Activated CD4-positive, alpha-beta T cell treated with anti-CD3 and anti-CD28 coated beads, Interleukin-2, amount 10 ng/mL, durations not matched to agents 24 days and 14 days (primary cell): ENCODE data around the gene MAU2. TPM values are rescaled to one million over a fixed set of nuclear protein-coding genes. Genes with fewer than 3 reads are reported as not detected.
"Not testable (repeated sequence)": the region's sequence is repeated elsewhere in the genome, so short reads cannot be mapped to it uniquely, and the experiment has no call there.

Experiments
- DNase-seq: peaks from one replicate; pipeline ENCODE4 v3.0.0; 2022
- H3K27ac Mint-ChIP-seq: one replicate; pipeline ENCODE4 v1.8.0; 2022; ENCODE audit warnings: mild to moderate bottlenecking, mixed read lengths
- H3K27me3 Mint-ChIP-seq: one replicate; pipeline ENCODE4 v1.8.0; 2022; ENCODE audit warnings: mixed read lengths
- H3K36me3 Mint-ChIP-seq: one replicate; pipeline ENCODE4 v1.8.0; 2022; ENCODE audit warnings: low read depth, mild to moderate bottlenecking, mixed read lengths
- H3K4me1 Mint-ChIP-seq: one replicate; pipeline ENCODE4 v1.8.0; 2021; ENCODE audit warnings: mixed read lengths
- H3K4me3 Mint-ChIP-seq: one replicate; pipeline ENCODE4 v1.8.0; 2022; ENCODE audit warnings: mild to moderate bottlenecking, moderate library complexity, mixed read lengths
- H3K9me3 Mint-ChIP-seq: one replicate; pipeline ENCODE4 v1.8.0; 2021; ENCODE audit warnings: mixed read lengths
- intact Hi-C: fragments of 100-400 bp; cut with micrococcal nuclease; formaldehyde crosslinking; loops from one replicate; pipeline ENCODE4 v1.15.1; 2023
- total RNA-seq: library from RNA; stranded (reverse); gene quantifications from 2 replicates; pipeline ENCODE4 v1.2.3, GENCODE V29; 2022

The MAU2 gene
- total RNA-seq, 1 donor from 2014 or later: 73.0 TPM

DNA sequence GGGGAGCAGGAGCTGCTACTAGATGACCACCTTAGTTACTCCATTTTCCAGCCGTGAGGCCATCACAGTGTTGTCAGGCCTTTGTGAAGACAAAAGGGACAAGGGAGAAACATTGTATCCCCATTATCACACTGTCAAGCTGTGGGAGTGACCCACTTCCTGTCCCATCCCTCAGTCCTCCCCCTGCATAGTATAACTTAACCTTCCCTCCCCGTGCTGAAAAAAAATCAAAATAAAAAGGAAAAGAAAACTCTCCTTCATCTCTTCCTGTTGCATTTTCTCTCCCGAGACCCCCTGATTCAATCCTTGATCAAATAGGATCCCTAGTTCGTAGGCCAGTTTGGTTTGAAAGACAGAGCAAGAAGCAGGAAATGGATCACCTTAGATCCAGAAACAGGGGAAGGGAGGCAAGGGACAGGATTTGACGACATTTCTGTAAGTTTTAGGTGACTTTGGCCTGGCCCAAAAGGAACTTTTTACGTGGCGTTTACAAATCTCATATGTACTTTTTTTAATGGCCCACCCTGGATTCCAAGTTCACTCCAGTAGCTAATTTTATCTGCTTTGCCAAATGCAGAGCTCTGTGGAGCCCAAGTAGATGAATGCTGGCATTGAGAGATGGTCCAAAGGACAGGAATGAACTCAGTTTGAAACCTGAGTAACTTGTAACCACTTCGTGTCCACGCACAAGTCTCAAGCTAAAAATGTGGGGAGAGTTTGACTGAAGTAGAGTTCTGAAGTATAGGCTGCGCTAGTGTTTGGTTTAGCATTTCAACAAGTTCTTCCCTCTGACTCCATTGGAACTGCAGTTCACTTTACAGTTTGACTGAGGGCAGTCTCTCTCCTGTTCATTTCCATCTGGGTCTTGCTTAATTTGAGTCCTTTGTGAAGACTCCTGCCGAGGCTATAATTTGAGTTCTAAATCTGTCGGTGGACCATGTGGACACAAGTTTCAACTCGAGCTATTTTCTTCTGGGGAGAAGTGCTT is 68.2 kb downstream of the MAU2 start:
- intact Hi-C loops: no loop called here
- peak overlapping the region; percentile 94 for H3K4me3 Mint-ChIP-seq
- DNase-seq: no peak
- H3K27ac Mint-ChIP-seq: peak overlapping the region; percentile 81
- H3K9me3 Mint-ChIP-seq: no peaks in the 10 kb centered on the region
- no peaks in the 10 kb centered on the region for H3K27me3 Mint-ChIP-seq
- H3K4me1 Mint-ChIP-seq: peaks cover 47% of the 10 kb centered on the region
- H3K36me3 Mint-ChIP-seq: peaks cover 12% of the 10 kb centered on the region

DNA sequence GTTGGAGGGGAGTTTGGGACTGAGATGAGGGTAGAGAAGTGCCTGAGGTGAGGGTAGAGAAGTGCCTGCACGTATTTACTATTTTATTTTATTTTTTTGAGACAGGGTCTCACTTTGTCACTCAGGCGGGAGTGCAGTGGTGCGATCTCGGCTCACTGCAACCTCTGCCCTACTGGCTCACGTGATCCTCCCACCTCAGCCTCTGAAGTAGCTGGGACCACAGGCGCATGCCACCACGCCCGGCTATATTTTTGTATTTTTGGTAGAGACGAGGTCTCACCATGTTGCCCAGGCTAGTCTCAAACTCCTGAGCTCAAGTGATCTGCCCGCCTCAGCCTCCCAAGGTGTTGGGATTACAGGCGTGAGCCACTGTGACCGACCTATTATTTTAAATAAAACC is 69.1 kb downstream of the MAU2 start:
- DNase-seq, intact Hi-C loops, H3K27me3 Mint-ChIP-seq, H3K4me3 Mint-ChIP-seq, H3K9me3 Mint-ChIP-seq, H3K27ac Mint-ChIP-seq: not testable (repeated sequence)
- Mint-ChIP-seq H3K4me1 (peaks cover 52% of the 10 kb centered on the region), H3K36me3 (peaks cover 12% of the 10 kb centered on the region)

DNA sequence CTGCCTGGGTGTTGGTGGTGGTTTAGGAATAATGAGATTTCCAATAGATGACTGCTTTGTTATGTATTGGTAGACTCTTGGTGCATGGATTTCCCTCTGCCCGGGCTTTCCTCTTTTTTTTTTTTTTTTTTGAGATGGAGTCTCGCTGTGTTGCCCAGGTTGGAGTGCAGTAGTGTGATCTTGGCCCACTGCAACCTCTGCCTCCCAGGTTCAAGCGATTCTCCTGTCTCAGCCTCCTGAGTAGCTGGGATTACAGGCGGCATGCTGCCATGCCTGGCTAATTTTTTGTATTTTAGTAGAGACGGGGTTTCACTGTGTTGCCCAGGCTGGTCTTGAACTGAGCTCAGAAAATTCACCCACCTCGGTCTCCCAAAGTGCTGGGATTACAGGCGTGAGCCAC is 73.7 kb downstream of the MAU2 start:
- Mint-ChIP-seq H3K4me1 (peaks cover 31% of the 10 kb centered on the region), H3K4me3 (peak overlapping the region; percentile 30), H3K27ac (peak overlapping the region; percentile 79)
- H3K9me3 Mint-ChIP-seq, H3K27me3 Mint-ChIP-seq, H3K36me3 Mint-ChIP-seq, intact Hi-C loops, DNase-seq: not testable (repeated sequence)

DNA sequence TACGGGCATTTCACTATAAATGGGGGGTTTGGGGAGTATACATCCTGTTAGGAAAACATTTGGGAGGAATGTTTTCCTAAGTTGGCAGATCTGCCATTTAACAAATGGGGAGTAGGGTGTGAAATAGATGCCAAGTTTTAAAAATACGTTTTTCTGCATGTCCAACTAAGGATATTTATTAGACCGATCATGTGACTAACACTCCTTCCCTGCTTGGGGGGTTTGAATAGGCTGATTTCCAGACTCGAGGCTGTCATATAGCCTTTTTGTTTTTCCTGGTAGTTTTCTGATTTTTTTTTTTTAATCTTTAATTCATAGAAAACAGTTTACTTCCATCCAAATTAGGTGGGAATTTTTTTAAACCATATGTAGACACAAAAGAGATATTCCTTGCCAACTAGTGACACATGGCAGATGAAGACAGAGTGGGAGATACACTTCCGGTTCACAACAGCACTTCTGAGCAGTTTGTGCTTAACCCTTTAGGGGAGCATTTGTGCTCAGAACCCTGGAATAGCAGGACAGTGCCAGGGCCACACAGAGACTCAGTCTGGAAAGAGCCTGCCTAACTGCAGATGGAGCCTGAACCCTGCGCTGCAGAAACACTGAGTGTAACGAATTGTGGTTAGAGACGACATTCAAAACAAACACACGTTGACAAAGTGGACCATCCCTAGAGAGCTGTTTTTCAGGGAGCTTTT is 79.3 kb downstream of the MAU2 start:
- H3K4me3 Mint-ChIP-seq: no peak overlapping the region
- no peaks in the 10 kb centered on the region for H3K27me3 Mint-ChIP-seq
- peaks cover 2% of the 10 kb centered on the region for H3K36me3 Mint-ChIP-seq
- no peaks in the 10 kb centered on the region for H3K9me3 Mint-ChIP-seq
- no peak for DNase-seq
- H3K27ac Mint-ChIP-seq: no peak overlapping the region
- intact Hi-C loops: no loop called here
- H3K4me1 Mint-ChIP-seq: peaks cover 29% of the 10 kb centered on the region

DNA sequence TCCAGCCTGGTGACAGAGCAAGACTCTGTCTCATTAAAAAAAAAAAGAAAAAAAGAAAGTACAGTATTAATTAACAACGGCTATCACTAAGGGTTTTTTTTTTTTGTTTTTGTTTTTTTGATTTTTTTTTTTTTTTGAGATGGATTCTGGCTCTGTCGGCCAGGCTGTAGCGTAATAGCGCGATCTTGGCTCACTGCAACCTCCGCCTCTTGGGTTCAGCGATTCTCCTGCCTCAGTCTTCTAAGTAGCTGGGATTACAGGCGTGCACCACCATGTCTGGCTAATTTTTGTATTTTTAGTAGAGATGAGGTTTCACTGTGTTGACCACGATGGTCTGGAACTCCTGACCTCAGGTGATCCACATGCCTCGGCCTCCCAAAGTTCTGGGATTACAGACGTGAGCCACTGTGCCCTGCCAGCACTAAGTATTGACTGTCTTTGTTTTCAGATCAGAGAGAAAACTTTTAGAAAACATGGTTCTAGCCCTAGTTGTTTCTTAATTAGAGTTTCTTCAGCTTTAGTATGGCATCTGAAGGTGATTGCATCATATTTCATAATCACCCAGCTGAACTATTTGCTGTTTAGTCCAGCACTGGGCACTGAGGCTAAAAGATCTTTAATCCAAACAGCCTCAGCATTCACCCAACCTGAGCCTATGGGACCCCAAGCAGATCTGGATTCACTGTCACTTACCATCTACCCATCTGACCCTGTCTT is 82.2 kb downstream of the MAU2 start:
- H3K4me1 Mint-ChIP-seq: peaks cover 45% of the 10 kb centered on the region
- DNase-seq: no peak
- no peak overlapping the region for H3K27ac Mint-ChIP-seq
- intact Hi-C loops: no loop called here
- no peak overlapping the region for H3K4me3 Mint-ChIP-seq
- no peaks in the 10 kb centered on the region for H3K27me3 Mint-ChIP-seq
- H3K36me3 Mint-ChIP-seq: peaks cover 2% of the 10 kb centered on the region
- H3K9me3 Mint-ChIP-seq: no peaks in the 10 kb centered on the region

DNA sequence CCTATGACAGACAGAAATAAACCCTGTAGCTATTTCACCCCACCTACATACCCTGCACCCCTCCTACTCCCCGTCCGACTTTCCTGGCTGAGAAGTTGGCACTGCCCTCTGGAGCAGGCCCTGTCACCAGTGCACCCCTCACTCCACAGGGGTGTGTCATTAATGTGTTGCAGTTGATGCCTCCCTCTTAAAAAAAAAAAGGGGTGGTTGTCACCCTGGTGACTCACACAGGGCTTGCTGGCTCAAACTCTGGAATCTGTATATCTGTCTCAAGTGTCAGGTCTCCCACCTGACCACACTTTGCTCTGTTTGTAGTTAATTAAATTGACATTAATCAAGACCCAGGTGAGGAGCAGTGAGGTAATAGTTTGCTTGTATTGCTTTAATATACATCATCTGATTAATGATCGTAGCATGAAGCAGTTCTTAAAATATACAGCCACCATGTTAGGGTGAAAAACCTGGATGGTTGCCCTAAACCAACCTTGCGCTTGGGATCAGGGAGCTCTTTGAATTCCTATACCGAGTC is 82.8 kb downstream of the MAU2 start:
- Mint-ChIP-seq H3K4me1 (peaks cover 49% of the 10 kb centered on the region), H3K27ac (peak overlapping the region; percentile 54), H3K36me3 (peaks cover 3% of the 10 kb centered on the region), H3K27me3 (no peaks in the 10 kb centered on the region), H3K9me3 (no peaks in the 10 kb centered on the region), H3K4me3 (peak overlapping the region; percentile 51)
- intact Hi-C loops: no loop called here
- no peak for DNase-seq

DNA sequence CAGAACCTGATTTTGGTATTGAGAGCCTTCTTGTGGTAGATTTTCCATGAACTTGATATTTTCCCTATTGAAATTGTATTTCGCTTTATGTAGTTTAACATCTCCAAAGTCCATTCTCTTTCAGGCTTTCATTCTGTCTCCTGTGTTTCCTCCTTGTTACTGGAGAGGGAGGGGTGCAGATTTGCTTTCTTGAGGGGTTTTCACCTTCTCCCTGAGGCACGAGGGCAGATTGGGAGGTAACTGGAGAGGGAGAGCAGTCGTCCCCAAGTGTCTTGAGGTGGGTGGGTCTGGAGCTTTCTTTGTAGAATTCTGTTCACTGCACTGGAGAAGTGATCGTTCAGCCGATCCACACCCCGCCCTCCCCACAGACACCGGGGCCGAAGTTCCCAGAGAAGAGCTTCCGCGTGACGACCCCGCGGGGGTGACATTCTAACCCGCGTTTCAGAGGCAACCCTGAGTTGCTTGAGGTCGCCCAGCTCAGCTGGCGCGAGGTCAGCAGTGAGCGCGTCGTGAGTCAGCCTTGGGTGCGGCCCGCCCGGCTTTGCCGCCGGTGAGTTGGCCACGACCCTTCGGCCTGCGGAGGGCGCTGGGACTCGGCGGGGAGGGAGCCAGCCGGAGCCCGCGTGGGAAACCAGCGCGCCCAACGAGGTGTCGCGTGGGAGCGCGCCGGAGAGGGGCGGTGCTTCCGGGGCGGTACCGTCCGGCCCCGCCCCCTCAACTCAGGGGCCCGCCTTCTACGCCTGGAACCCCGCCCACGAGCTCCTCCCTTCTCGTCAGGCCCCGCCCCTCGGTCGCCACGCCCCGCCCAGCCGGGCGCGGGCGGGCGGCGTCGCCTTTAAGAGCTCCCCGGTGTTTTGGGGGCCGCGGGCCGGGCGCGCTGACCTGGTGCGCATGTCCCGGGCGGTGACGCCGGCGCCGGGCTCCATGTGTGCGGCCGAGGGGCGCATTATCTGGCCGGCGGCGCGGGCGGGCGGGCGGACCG is 84.5 kb downstream of the MAU2 start, which contains the start of gene GATAD2A:
TSS of gene GATAD2A (plus strand) at position 797 of the 982 bp plus-strand sequence. CDS start 59,671 bp downstream, outside the sequence.
- H3K27me3 Mint-ChIP-seq: no peaks in the 10 kb centered on the region
- H3K9me3 Mint-ChIP-seq: no peaks in the 10 kb centered on the region
- H3K4me3 Mint-ChIP-seq: peak within 1 kb of the TSS; percentile 90
- intact Hi-C loops: loop anchor here (1.0 to 5.0 kb wide), 4 partner anchors 20 to 213 kb away; partner anchors contain the start of genes BORCS8 and RFXANK
- peaks cover 55% of the 10 kb centered on the region for H3K4me1 Mint-ChIP-seq
- peak; percentile 97 for DNase-seq
- peaks cover 6% of the 10 kb centered on the region for H3K36me3 Mint-ChIP-seq
- peak within 1 kb of the TSS; percentile 93 for H3K27ac Mint-ChIP-seq

DNA sequence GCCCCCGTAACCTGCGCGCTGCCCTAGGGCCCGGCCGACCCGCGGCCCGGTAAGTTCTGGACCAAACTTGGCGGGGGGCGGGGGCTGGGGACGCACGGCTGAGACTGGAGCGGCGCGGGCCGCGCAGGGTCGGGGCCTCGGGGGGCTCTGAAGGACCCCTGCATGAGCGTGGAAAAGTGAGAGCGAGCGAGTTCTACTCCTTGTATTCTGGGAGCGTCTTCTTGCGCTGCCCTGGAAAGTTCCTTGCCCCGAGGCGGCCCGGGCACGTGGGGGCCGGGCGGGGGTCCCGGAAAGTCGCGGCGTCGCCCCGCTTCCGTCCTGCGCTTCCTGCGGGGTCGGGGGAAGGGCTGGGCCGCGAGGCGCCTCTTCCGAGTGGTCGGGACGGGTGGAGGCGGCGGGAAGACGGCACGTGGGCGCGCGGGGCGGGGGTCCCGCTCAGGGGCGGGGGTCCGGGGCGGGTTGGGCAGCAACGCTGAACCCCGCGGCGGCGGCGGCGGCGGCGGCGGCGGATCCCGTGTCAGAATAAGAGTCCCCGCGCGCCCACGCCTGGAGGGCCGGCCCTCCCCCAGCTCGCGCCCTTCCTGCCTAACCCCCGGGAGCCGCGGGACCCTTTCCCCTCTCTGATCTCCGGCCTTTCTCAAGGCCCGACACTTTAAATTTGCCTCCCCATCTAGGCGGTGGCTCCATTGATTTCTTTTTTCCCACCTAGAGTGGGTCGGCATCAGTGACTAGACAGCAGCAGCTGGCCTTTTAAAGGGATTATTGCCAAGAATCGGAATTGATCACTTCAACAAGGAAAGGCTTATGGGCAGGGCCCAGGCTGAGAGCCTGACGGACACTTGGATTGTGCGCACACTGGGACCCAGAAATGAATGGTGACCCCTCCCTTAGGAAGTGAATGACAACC is 85.6 kb downstream of the MAU2 start:
- peak overlapping the region; percentile 93 for H3K27ac Mint-ChIP-seq
- H3K9me3 Mint-ChIP-seq: no peaks in the 10 kb centered on the region
- peak overlapping the region; percentile 90 for H3K4me3 Mint-ChIP-seq
- peaks cover 12% of the 10 kb centered on the region for H3K36me3 Mint-ChIP-seq
- no peaks in the 10 kb centered on the region for H3K27me3 Mint-ChIP-seq
- intact Hi-C loops: loop anchor here (1.0 to 5.0 kb wide), 5 partner anchors 21 to 214 kb away; partner anchors contain the start of genes BORCS8 and RFXANK
- peak; percentile 89 for DNase-seq
- peaks cover 64% of the 10 kb centered on the region for H3K4me1 Mint-ChIP-seq

DNA sequence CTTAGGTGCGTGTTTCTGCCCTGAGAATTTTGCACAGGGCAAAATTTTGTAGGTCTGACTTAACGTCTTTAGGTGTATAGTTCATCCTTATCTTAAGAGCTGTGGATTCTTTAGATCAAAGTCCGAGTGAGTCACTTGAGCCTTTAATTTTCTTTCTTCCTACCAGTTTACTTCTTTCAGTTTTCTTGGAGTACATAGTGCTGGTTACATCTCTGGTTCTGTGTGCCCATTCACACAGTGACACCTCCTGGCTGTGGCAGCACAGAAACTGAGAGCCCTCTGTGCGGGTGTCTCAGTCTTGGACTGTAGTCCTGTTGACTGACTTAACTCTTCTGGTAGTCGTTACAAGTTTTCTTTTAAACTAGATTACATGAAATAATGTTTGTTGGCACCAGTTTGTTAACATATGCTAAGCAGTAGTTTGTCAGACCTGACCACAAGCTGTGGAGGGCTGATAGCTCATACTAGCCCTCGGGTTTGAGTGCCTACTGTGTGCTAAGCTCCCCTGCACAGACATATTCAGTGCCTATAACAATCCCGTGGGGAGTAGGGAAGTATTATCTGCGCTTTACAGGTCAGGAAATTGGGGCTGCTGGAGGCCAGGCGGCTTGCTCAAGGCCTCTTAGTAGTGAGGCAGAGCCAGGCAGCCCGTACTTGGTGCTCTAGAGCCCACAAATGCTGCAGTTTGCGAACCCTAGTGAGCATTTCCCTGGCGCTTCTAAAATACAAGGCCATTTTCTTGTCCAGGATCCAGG is 86.4 kb downstream of the MAU2 start:
- H3K4me1 Mint-ChIP-seq: peaks cover 64% of the 10 kb centered on the region
- no peaks in the 10 kb centered on the region for H3K27me3 Mint-ChIP-seq
- H3K9me3 Mint-ChIP-seq: no peaks in the 10 kb centered on the region
- peaks cover 15% of the 10 kb centered on the region for H3K36me3 Mint-ChIP-seq
- H3K4me3 Mint-ChIP-seq: peak overlapping the region; percentile 90
- peak overlapping the region; percentile 93 for H3K27ac Mint-ChIP-seq
- intact Hi-C loops: loop anchor here (2.0 to 5.0 kb wide), 3 partner anchors 42 to 215 kb away; partner anchors contain the start of genes BORCS8 and RFXANK
- DNase-seq: peak; percentile 84

DNA sequence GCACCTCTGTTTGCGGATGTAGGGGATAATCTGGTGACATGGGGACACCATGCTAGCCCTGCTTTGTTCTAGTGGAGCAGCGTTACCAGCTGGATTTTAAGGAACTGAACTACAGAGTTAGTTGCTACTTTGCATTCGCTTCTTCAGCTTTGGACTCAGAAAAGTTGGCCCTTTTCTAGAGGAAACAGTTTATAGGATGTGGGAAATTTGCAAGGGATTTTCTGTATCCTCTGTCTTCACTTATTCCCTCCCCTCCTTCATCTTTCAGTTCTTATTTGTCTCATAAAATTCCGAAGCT is 87.0 kb downstream of the MAU2 start:
- H3K27ac Mint-ChIP-seq: peak overlapping the region; percentile 93
- H3K4me1 Mint-ChIP-seq: peaks cover 64% of the 10 kb centered on the region
- no peak overlapping the region for H3K4me3 Mint-ChIP-seq
- no peak for DNase-seq
- intact Hi-C loops: loop anchor here (2.0 to 5.0 kb wide), 3 partner anchors 43 to 215 kb away; partner anchors contain the start of genes BORCS8 and RFXANK
- H3K9me3 Mint-ChIP-seq: no peaks in the 10 kb centered on the region
- H3K27me3 Mint-ChIP-seq: no peaks in the 10 kb centered on the region
- H3K36me3 Mint-ChIP-seq: peaks cover 18% of the 10 kb centered on the region
